ENCODE results near the gene LRP1B.

LRP1B gene

DNA sequence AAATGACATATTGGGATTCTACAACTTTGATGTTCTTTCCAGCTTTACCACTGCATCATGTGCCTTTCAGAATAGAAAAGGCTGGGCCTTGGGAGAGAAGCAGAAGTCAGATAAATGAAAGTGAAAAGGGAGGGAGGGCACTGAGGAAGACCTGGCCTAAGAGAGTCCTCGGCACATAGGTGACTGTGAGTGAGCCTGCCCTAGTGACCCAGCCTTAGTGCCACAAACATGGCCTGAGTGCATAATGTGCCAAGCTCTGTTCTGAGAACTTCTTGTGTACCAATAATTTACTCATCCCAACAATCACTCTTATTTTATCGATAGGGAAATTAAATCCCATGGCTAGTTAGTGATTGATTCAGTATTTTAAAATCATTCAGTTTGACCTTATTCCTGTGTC is 436.6 kb downstream of the LRP1B start:
- no peak for DNase-seq (ENCODE audit: low read depth in 2 of 2)

- no peak for DNase-seq (ENCODE audit: low read depth in 2 of 2)
These were observed 438.0 kb downstream of the LRP1B start for GRCh38 chr2:141692829-141693228.

GRCh38 chr2:141676139-141676538 is 454.7 kb downstream of the LRP1B start:
- no peak for DNase-seq (ENCODE audit: low read depth in 2 of 2)

DNA sequence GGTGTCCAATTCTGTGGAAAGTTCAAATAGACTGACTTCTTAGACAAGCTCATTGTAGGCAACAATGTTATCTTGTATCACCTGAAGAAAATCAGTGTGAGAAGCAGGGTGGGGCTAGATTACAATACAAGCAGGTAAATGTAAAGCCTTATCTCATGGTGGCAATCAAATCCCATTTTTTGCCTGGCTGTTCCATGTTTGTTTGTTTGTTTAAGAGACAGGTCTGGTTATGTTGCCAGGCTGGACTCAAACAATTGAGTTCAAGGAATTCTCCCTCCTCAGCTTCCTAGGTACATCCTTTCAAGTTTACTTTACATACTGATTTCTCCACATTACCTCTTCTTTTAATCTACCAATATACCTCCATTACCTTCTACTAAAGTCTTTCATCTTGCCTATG is 464.6 kb downstream of the LRP1B start:
- DNase-seq (ENCODE audit: low read depth in 2 of 2): no peak

GRCh38 chr2:141660232-141660631 is 470.6 kb downstream of the LRP1B start:
- DNase-seq (ENCODE audit: low read depth in 2 of 2): no peak

- DNase-seq (ENCODE audit: low read depth in 2 of 2): no peak
These were observed 476.5 kb downstream of the LRP1B start for GRCh38 chr2:141654311-141654710.

GRCh38 chr2:141653184-141653583 is 477.6 kb downstream of the LRP1B start:
- no peak for DNase-seq (ENCODE audit: low read depth in 2 of 2)

DNA sequence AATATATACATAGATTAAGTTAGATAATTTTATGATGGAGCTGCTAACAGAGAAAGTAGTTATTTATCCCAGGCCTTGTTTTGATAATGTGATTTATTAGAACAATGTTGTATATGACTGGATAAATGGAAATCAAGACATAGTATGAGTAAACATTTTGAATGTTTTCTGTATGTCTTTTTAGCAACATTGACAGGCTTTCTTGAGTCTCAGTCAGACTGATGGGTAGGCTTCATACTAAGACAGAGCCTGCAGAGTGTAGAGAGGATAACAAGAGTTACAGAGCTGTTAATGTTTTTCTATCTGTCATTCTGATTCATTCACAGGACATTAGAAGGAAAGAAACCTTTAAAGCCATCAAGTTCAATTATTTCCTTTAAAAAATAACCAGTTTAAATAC is 478.5 kb downstream of the LRP1B start:
- no peak for DNase-seq (ENCODE audit: low read depth in 2 of 2)

GRCh38 chr2:141647353-141647752 is 483.5 kb downstream of the LRP1B start:
- no peak for DNase-seq (ENCODE audit: low read depth in 2 of 2)

GRCh38 chr2:141641462-141641861 is 489.4 kb downstream of the LRP1B start:
- peak; percentile 11 to 20 for DNase-seq (ENCODE audit: low read depth in 2 of 2)

DNA sequence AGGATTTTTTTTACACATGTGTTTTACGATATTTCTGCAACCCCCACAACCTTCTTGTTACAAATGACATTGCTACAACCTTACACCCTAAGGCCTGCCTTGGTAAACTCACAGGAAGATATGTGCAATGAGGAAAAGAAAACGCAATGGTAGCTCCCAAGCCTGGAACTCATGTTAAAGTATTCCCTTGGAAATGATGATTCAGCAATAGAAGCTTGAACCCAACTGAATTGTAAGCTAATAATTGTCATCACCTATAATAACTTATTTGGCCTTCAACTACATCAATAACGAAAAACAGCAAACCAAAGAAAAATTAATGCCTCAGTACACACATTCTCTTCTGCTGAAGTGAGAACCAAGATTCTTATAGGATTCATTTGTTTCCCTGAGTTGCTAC is 491.0 kb downstream of the LRP1B start:
- no peak for DNase-seq (ENCODE audit: low read depth in 2 of 2)

GRCh38 chr2:141633132-141633531 is 497.7 kb downstream of the LRP1B start:
- no peak for DNase-seq (ENCODE audit: low read depth in 2 of 2)

- DNase-seq (ENCODE audit: low read depth in 2 of 2): no peak
These were observed 500.3 kb downstream of the LRP1B start for GRCh38 chr2:141630407-141630930.

- DNase-seq (ENCODE audit: low read depth in 2 of 2): no peak
These were observed 510.4 kb downstream of the LRP1B start for GRCh38 chr2:141620372-141620771.

GRCh38 chr2:141618457-141618856 is 512.4 kb downstream of the LRP1B start:
- DNase-seq (ENCODE audit: low read depth in 2 of 2): no peak

GRCh38 chr2:141611981-141612380 is 518.8 kb downstream of the LRP1B start:
- peak in 1 of 2 experiments; percentile 3 for DNase-seq (ENCODE audit: low read depth in 2 of 2)

DNA sequence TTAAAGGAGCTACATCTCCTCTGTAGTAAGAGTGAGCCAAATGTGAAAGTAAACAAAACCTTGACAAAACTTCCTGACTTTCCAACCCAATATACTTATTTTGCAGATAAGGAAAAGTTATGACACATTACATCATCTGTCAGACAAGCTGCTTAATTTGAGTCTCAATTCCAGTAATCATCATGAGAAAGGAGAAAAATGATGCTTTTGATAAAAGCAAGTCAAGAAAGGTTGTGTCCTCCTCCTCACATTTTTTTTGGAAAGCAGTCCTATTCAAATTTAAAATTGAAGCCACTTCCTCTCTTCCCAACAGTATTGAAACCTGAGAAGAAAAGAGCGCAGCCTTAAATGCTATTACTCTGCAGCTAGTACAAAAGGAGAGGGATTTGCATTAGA is 519.6 kb downstream of the LRP1B start:
- DNase-seq (ENCODE audit: low read depth in 2 of 2): peak in 1 of 2 experiments; percentile 1

DNA sequence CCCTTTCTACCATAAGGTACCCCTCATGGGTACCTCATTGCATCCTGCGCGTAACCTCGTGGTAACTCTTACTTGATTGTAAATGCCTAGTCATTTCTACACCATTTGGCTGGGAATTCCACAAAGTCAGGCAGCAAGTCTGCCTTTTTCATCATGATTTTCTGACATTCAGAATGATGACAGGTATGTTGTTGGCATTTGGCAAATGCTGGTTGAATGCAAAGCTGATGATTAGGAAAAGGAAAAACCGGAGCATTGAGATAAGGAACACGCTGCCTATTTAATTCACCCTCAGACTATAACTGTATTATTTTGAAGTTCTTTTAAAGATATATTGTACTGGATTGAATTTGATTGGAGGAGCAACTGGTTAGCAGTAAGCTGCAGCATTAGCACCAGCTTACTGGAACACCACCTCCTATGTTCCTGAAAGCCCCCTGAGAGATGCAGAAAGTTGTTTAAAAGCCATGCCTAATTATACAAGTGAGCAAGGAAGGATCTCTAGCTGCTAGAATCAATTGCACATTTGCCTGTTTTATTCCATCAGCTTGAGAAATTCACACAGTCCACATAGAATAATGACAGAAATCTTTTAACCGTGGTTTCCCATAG is 520.1 kb downstream of the LRP1B start:
- no peak for DNase-seq (ENCODE audit: low read depth in 2 of 2)

- no peak for DNase-seq (ENCODE audit: low read depth in 2 of 2)
These were observed 525.7 kb downstream of the LRP1B start for GRCh38 chr2:141605163-141605562.

GRCh38 chr2:141601511-141602152 is 529.2 kb downstream of the LRP1B start:
- DNase-seq (ENCODE audit: low read depth in 2 of 2): no peak

DNA sequence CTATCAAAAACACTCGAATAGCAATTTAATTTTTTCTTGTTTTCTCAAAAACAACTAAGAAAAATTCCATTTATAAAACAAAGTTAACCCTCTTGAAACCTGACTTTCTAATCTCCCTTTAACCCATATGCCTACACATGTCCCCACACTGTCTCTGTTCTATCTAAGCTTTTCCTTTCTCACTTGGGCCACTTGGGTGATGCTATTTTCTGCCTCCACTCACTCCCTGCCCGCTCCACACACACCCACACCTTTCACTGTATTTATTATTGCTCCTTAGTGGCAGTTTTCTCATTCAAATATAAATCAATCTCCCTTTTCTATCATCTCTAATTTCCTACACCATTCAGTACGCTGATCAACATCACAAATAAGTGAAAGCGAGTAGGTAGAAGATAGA is 531.1 kb downstream of the LRP1B start:
- DNase-seq (ENCODE audit: low read depth in 2 of 2): no peak

DNA sequence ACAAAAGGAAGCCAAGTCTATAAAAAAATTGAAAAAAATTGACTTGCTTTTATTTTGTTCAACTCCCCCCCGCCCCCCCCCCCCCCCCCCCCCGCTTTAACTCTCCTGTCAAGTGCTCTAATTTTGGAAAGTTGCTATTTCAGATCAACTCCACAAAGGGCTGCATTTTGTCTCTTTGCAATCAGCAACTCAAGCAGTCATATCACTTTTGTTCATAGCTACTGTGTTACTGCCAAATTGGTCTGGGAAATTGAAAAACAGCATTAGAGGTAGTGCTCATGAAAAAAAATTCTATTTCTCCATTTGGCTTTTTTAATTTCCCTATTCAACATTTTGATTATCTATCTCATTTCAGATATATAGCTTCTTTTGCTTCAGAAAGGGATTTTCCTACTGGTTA is 531.8 kb downstream of the LRP1B start:
- no peak for DNase-seq (ENCODE audit: low read depth in 2 of 2)

- DNase-seq (ENCODE audit: low read depth in 2 of 2): no peak
These were observed 535.4 kb downstream of the LRP1B start for GRCh38 chr2:141595316-141595920.

Measured in fibroblast of skin of left quadriceps (primary cell).